RWPE2 (cell line): Measurements from ENCODE around the gene DGKQ.

Experiments used
- ATAC-seq: fragments of 200-7000 bp; cut with Tn5 transposase; 3 replicates; pipeline ENCODE4 v1.9.1; 2021; ENCODE audit warnings: low read depth
- DNase-seq: peaks from one replicate; pipeline ENCODE4 v3.0.0-alpha.2; 2020; ENCODE audit warnings: low spot score
- H3K27ac ChIP-seq: fragments of 450-650 bp; 2 replicates; pipeline ENCODE4 v1.5.1; 2017; ENCODE audit warnings: mild to moderate bottlenecking; ENCODE audit not compliant: poor library complexity, severe bottlenecking
- H3K27me3 ChIP-seq: fragments of 250-450 bp; sonication (Bioruptor Pico); 2 replicates; pipeline ENCODE4 v1.5.1; 2021; ENCODE audit warnings: mild to moderate bottlenecking, moderate library complexity; ENCODE audit not compliant: insufficient read depth, poor library complexity, severe bottlenecking
- H3K36me3 ChIP-seq: fragments of 250-450 bp; sonication (Bioruptor Pico); 2 replicates; pipeline ENCODE4 v1.5.1; 2020; ENCODE audit warnings: low read depth, mild to moderate bottlenecking, moderate library complexity
- H3K4me1 ChIP-seq: fragments of 250-450 bp; sonication (Bioruptor Pico); 2 replicates; pipeline ENCODE4 v1.5.1; 2021; ENCODE audit warnings: mild to moderate bottlenecking, moderate library complexity; ENCODE audit not compliant: insufficient read depth, poor library complexity, severe bottlenecking
- H3K4me3 ChIP-seq: fragments of 250-450 bp; sonication (Bioruptor Pico); 2 replicates; pipeline ENCODE4 v1.5.1; 2021; ENCODE audit warnings: mild to moderate bottlenecking, moderate library complexity; ENCODE audit not compliant: severe bottlenecking
- H3K9me3 ChIP-seq: fragments of 250-450 bp; sonication (Bioruptor Pico); 2 replicates; pipeline ENCODE4 v1.5.1; 2021; ENCODE audit warnings: mild to moderate bottlenecking, moderate library complexity; ENCODE audit not compliant: severe bottlenecking
- TF ChIP-seq, protein P1 (sequence below): fragments of 450-650 bp; IDR thresholded peaks from one replicate; pipeline ENCODE4 v1.5.1; 2017; ENCODE audit warnings: mild to moderate bottlenecking, moderate library complexity; ENCODE audit not compliant: poor library complexity, severe bottlenecking

Gene DGKQ

GRCh38 chr4:910366-911091 lies 62.8 kb downstream of the DGKQ start:
- ATAC-seq (no peak), DNase-seq (peak; percentile 49)
- TF ChIP-seq, protein P1, sequence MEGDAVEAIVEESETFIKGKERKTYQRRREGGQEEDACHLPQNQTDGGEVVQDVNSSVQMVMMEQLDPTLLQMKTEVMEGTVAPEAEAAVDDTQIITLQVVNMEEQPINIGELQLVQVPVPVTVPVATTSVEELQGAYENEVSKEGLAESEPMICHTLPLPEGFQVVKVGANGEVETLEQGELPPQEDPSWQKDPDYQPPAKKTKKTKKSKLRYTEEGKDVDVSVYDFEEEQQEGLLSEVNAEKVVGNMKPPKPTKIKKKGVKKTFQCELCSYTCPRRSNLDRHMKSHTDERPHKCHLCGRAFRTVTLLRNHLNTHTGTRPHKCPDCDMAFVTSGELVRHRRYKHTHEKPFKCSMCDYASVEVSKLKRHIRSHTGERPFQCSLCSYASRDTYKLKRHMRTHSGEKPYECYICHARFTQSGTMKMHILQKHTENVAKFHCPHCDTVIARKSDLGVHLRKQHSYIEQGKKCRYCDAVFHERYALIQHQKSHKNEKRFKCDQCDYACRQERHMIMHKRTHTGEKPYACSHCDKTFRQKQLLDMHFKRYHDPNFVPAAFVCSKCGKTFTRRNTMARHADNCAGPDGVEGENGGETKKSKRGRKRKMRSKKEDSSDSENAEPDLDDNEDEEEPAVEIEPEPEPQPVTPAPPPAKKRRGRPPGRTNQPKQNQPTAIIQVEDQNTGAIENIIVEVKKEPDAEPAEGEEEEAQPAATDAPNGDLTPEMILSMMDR = no peak
- Histone ChIP-seq H3K4me3 (no peak overlapping the region), H3K27ac (no peak overlapping the region), H3K4me1 (no peaks in the 10 kb centered on the region), H3K27me3 (no peaks in the 10 kb centered on the region), H3K9me3 (no peaks in the 10 kb centered on the region), H3K36me3 (peaks cover 19% of the 10 kb centered on the region; the same call in 1 of the 2 replicates)

- Histone ChIP-seq H3K36me3 (peaks cover 19% of the 10 kb centered on the region; the same call in 1 of the 2 replicates), H3K9me3 (no peaks in the 10 kb centered on the region), H3K4me1 (no peaks in the 10 kb centered on the region), H3K4me3 (no peak overlapping the region), H3K27me3 (no peaks in the 10 kb centered on the region), H3K27ac (no peak overlapping the region)
- peak; percentile 51 for DNase-seq
- no peak for ATAC-seq
- TF ChIP-seq, protein P1 = no peak
Measured at GRCh38 chr4:909821-910220, 63.5 kb downstream of the DGKQ start.

DNA sequence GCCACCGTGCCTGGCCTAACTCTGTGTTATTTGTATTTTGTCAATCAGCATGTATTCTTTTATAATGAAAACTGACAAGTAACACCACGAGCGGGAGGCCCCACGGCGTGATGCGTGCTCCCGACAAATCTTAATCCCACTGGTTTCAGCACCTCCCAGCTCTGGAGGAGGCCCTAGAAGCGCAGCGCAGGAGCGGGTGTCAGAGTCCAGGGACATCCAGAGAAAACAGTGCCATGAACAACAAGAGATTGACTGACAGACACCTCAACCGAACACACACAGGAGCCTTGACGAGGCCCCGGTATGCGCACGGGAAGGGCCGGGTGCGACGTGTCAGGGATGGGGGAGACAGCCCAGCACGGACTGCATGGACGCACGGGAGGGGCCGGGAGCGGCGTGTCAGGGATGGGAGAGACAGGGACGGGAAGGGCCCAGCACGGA lies 64.2 kb downstream of the DGKQ start:
- peaks cover 19% of the 10 kb centered on the region; the same call in 1 of the 2 replicates for H3K36me3 ChIP-seq
- no peak overlapping the region for H3K4me3 ChIP-seq
- ATAC-seq = no peak
- H3K9me3 ChIP-seq = no peaks in the 10 kb centered on the region
- TF ChIP-seq, protein P1 = no peak
- H3K27ac ChIP-seq = no peak overlapping the region
- no peaks in the 10 kb centered on the region for H3K27me3 ChIP-seq
- DNase-seq = no peak
- no peaks in the 10 kb centered on the region for H3K4me1 ChIP-seq
